ENCODE results near the gene OR2T27.
"Not testable (repeated sequence)": the region's sequence is repeated elsewhere in the genome, so short reads cannot be mapped to it uniquely, and the experiment has no call there.

OR2T27 gene

DNA sequence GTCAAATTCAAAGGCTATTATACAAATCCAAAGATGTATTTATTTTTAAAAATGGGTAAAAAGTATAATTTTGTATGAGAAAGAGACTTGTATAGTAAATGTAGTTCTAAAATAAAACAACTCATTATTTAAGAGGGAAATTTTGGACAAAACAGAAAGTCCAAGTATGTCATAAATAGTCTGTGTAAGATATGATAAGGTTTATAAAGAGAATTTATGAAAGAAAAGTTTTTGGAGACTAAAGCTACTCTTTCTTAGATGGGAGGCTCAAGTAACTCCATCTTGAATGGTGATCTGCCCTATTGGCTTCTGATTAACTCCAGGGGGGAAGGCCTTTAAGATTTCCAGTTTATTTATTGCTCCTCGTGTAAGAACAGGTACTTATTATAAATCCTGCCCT lies 14.7 kb upstream of the OR2T27 start:
- H3K4me3 ChIP-seq (ENCODE audit: low read depth, low read length): no peak overlapping the region
- TF ChIP-seq, protein P1, sequence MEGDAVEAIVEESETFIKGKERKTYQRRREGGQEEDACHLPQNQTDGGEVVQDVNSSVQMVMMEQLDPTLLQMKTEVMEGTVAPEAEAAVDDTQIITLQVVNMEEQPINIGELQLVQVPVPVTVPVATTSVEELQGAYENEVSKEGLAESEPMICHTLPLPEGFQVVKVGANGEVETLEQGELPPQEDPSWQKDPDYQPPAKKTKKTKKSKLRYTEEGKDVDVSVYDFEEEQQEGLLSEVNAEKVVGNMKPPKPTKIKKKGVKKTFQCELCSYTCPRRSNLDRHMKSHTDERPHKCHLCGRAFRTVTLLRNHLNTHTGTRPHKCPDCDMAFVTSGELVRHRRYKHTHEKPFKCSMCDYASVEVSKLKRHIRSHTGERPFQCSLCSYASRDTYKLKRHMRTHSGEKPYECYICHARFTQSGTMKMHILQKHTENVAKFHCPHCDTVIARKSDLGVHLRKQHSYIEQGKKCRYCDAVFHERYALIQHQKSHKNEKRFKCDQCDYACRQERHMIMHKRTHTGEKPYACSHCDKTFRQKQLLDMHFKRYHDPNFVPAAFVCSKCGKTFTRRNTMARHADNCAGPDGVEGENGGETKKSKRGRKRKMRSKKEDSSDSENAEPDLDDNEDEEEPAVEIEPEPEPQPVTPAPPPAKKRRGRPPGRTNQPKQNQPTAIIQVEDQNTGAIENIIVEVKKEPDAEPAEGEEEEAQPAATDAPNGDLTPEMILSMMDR (IDR thresholded peaks at IDR 0.05; ENCODE audit: control insufficient read depth, extremely low read depth, insufficient read depth): no peak
- DNase-seq (ENCODE audit: low read depth): no peak

DNA sequence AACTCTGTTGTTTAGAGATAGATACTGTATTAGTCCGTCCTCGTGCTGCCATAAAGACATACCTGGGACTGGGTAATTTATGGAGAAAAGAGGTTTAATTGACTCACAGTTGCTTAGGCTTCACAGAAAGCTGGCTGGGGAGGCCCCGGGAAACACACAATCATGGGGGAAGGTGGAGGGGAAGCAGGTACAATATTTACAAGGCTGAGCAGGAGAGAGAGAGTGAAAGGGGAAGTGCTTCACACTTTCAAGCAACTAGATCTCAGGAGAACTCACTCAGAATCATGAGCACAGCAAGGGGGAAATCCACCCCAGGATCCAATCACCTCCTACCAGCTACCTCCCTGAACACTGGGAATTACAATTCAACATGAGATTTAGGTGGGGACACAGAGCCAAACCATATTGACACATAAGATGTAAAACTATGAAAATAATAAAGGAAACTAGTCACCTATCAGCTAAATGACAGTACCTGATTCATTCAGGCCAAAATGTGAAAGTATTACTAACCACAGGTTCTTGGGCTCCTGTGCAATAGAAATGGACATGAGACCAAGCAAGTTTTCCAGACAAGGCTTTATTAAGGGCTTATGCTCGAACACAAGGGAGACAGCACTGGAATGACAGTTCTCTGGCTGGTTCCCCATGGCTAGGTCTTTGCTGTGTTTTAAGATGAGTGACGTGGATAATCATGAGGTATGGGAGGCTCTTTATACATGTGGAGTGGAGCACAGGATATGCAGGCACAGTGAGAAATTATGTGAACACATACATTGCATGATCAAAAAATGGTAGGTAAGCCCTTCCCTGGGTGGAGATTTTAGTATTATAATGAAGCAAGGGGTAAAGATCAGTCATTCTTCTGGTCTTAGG lies 8.4 kb upstream of the OR2T27 start:
- H3K4me3 ChIP-seq (ENCODE audit: low read depth, low read length); DNase-seq (ENCODE audit: low read depth): not testable (repeated sequence)

- not testable (repeated sequence) for DNase-seq (ENCODE audit: low read depth); H3K4me3 ChIP-seq (ENCODE audit: low read depth, low read length)
Measured at GRCh38 chr1:248656797-248657196, 1.5 kb upstream of the OR2T27 start.

- H3K4me3 ChIP-seq (ENCODE audit: low read depth, low read length); DNase-seq (ENCODE audit: low read depth): not testable (repeated sequence)
Measured at GRCh38 chr1:248648770-248649536, 6.4 kb downstream of the OR2T27 start.

DNA sequence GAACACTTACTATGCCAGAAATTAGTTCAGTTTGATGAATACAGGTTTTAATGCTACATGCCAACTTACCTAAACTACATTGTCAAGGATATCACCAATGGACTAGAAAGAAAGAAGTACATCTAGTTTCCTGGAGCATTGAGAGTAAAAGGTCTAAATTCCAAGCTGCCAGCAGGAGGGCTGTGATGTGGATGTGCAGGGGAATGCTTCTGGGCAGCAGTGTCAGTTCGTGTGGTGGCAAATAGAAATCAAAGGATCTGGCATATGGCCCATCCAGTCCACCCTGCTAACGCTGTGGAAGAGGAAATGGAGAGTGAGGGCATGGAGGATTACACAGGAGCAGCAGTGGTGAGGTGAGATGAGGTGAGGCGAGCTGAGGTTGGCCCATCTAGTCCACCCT lies 10.2 kb downstream of the OR2T27 start, which contains the start of gene OR2T35:
Gene OR2T35 (minus strand): TSS at position 101 of the 400 bp plus-strand sequence. CDS start 6,020 bp downstream, outside the sequence.
- DNase-seq (ENCODE audit: low read depth); H3K4me3 ChIP-seq (ENCODE audit: low read depth, low read length): not testable (repeated sequence)

DNA sequence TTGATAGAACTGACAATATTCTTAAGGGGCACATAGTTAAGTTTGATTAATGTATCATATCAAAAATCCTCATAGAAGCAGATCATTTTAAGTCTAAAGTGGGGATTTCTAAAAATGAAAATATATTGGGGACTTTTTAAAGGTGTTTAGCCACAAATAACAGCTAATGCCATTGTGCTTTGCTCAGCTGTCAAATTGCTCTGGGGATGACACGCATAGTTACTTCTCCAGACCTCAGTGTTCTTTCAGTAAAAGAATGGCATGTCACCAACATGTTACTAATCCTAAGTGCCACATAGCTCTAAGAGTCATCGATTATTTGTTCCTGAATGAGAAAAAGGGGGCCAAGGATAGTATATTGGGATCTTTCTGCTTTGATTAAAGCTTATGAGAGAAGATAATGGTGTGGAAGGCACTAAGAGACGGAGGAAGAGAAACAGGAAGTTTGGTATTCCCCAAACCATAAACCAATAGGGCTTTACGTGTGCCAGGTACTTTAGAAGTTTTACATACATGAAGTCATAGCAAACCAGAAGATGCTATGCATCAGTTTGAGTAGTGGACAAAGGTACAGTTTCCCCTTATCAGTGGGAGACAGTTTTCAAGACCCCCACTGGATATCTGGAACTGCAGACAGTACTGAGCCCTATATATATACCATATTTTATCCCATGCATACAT lies 12.2 kb downstream of the OR2T27 start:
- not testable (repeated sequence) for H3K4me3 ChIP-seq (ENCODE audit: low read depth, low read length); DNase-seq (ENCODE audit: low read depth)

DNA sequence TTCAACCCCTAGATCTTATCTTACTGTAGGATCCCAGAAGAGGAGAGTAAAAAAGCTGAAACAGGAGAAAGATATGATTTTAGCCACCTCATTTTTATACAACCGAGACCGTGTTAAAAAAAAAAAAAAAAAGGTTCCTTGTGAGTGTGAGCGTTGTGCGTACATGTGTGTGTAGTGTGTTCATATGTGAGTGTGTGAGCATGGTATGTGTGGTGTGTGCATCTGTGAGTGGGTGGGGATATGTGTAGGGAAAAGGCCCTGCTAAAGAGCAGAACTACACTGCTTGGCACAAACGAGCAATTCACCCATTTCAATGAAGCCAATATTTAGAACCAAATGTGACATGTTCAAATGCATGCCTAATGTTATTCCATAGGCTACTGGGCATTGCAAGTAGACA lies 13.7 kb downstream of the OR2T27 start:
- H3K4me3 ChIP-seq (ENCODE audit: low read depth, low read length); DNase-seq (ENCODE audit: low read depth): not testable (repeated sequence)

GRCh38 chr1:248640906-248641305 lies 14.4 kb downstream of the OR2T27 start:
- DNase-seq (ENCODE audit: low read depth); H3K4me3 ChIP-seq (ENCODE audit: low read depth, low read length): not testable (repeated sequence)

DNA sequence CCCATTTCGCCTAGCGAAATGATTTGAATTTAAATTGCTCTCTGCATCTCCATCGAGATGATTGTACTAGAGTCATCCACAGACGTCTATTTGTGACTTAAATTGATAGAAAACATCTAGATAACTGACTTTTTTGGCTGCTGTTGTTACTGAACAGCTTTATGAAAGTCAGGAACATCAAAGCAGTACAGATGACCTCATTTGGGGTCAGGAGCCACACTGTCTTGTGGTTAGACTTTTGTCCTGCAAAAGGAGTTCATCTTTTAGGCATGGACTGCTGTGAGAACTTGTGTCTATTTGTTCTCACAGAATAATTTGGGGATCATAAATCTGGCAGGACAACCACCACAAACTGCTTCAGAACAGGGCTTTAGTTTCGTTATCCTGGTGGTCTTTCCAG lies 15.7 kb downstream of the OR2T27 start:
- not testable (repeated sequence) for H3K4me3 ChIP-seq (ENCODE audit: low read depth, low read length); DNase-seq (ENCODE audit: low read depth)

DNA sequence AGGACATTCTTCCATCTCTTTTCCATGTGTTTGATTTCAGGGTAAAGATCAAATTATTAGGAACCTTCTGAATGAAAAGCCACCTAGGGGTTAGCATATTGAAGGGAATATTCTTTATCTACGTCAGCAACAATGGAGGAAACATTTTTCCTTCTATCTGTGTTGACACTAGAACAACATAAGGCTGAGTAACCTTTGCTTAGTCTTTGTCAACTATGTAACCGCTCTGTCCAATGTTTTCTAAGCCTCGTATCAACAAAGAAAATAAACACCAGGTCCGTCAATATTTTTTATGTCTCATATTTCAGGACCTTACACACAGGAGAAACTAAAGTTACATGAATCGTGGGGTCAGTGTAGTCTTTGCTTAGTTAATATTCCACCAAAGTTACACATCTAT lies 18.7 kb downstream of the OR2T27 start:
- not testable (repeated sequence) for H3K4me3 ChIP-seq (ENCODE audit: low read depth, low read length); DNase-seq (ENCODE audit: low read depth)

DNA sequence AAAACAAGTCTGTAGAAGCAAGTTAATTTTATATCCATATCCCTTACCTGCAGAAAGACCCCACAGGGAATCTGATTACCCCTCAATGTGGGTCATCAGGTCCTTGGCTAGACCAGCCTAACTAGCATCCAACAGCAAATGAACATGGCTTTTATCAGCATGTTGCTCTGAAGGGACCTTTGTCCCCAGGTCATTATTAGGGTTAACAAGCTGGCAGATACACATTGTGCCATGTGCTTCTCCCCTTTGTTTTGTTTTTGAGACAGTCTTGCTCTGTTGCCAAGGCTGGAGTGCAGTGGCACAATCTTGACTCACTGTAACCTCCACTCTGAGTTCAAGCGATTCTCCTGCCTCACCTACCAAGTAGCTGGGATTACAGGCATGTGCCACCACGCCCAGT lies 20.3 kb downstream of the OR2T27 start, which contains the start of gene OR2T11:
Gene OR2T11 (minus strand): TSS at position 101 of the 400 bp plus-strand sequence. CDS start 7,963 bp downstream, outside the sequence.
- not testable (repeated sequence) for H3K4me3 ChIP-seq (ENCODE audit: low read depth, low read length); DNase-seq (ENCODE audit: low read depth)

GRCh38 chr1:248631354-248632008 lies 23.8 kb downstream of the OR2T27 start:
- no peak for DNase-seq (ENCODE audit: low read depth)
- H3K4me3 ChIP-seq (ENCODE audit: low read depth, low read length): no peak overlapping the region
- TF ChIP-seq, protein P1 (IDR thresholded peaks at IDR 0.05; ENCODE audit: control insufficient read depth, extremely low read depth, insufficient read depth): no peak
